GM18498 (cell line): ENCODE data around the gene ADCY9.
"Not testable (repeated sequence)": the region's sequence is repeated elsewhere in the genome, so short reads cannot be mapped to it uniquely, and the experiment has no call there.

Experiments used
- ATAC-seq: cut with Tn5 transposase; IDR thresholded peaks from one replicate; pipeline ENCODE4 v1.9.1; 2021; ENCODE audit warnings: mild to moderate bottlenecking, moderate library complexity; ENCODE audit not compliant: unreplicated experiment

The ADCY9 gene

GRCh38 chr16:3953728-3954410, 162.4 kb downstream of the ADCY9 start:
- ATAC-seq: no peak

GRCh38 chr16:3952737-3953131, 163.5 kb downstream of the ADCY9 start:
- ATAC-seq: no peak

- ATAC-seq: no peak
Measured at GRCh38 chr16:3951861-3952736, 164.1 kb downstream of the ADCY9 start.

- ATAC-seq: not testable (repeated sequence)
Measured at GRCh38 chr16:3951380-3951779, 164.9 kb downstream of the ADCY9 start.

- ATAC-seq: no peak
Measured at GRCh38 chr16:3950343-3951193, 165.7 kb downstream of the ADCY9 start.

GRCh38 chr16:3949946-3950342, 166.3 kb downstream of the ADCY9 start:
- no peak for ATAC-seq

- ATAC-seq: no peak
Measured at GRCh38 chr16:3949287-3949686, 167.0 kb downstream of the ADCY9 start.

GRCh38 chr16:3948378-3948995, 167.8 kb downstream of the ADCY9 start:
- ATAC-seq: no peak

GRCh38 chr16:3946604-3947180, 169.6 kb downstream of the ADCY9 start:
- ATAC-seq: no peak

- no peak for ATAC-seq
Measured at GRCh38 chr16:3945751-3946603, 170.3 kb downstream of the ADCY9 start.

- not testable (repeated sequence) for ATAC-seq
Measured at GRCh38 chr16:3944457-3944856, 171.8 kb downstream of the ADCY9 start.

GRCh38 chr16:3942146-3942545, 174.1 kb downstream of the ADCY9 start:
- ATAC-seq: not testable (repeated sequence)

- ATAC-seq: no peak
Measured at GRCh38 chr16:3938843-3939624, 177.2 kb downstream of the ADCY9 start.

GRCh38 chr16:3938471-3938842, 177.8 kb downstream of the ADCY9 start:
- ATAC-seq: no peak

- no peak for ATAC-seq
Measured at GRCh38 chr16:3937066-3937875, 179.0 kb downstream of the ADCY9 start.

- ATAC-seq: no peak
Measured at GRCh38 chr16:3935921-3936320, 180.3 kb downstream of the ADCY9 start.

GRCh38 chr16:3934491-3935181, 181.6 kb downstream of the ADCY9 start:
- no peak for ATAC-seq
